Measurements from ENCODE around the gene FMN1. TPM values are rescaled to one million over a fixed set of nuclear protein-coding genes. Genes with fewer than 3 reads are reported as not detected.

FMN1 gene
- total and polyA plus RNA-seq, 2 of the 8 experiments (the other 6 are each of a cell fraction or from before 2014, with no cell fraction given): 0.27 to 3.7 TPM

- no peak overlapping the region for H3K4me3 ChIP-seq (ENCODE audit: extremely low read depth in 1 of 4, insufficient read depth in 2 of 4, low read depth in 3 of 4, low read length in 4 of 4)
- no peak overlapping the region for H4K91ac ChIP-seq (replicated peaks; ENCODE audit: insufficient read length, low read length)
- no peak overlapping the region for H3K4me2 ChIP-seq (ENCODE audit: insufficient read depth in 1 of 2, low read depth in 2 of 2, low read length in 2 of 2)
- ChIA-PET CTCF (ENCODE audit: partially characterized antibody) (interaction anchor here (0.9 to 2.4 kb wide), 4 partner anchors 11 to 121 kb away, joined by 3 to 8 read pairs (median 4); no protein-coding TSS in a partner anchor), POLR2A (ENCODE audit: partially characterized antibody) (no interaction called here)
- no peak overlapping the region for H3K23ac ChIP-seq (ENCODE audit: insufficient read length)
- no peaks in the 10 kb centered on the region for H3K79me2 ChIP-seq (ENCODE audit: control insufficient read depth in 1 of 2, insufficient read depth in 2 of 2, low read length in 2 of 2)
- H2BK15ac ChIP-seq (ENCODE audit: low read length): no peak overlapping the region
- H2AFZ ChIP-seq (ENCODE audit: low read length): no peak overlapping the region
- no peak overlapping the region for H4K5ac ChIP-seq (ENCODE audit: insufficient read length, low read depth, low read length)
- H2BK5ac ChIP-seq (ENCODE audit: low read depth, low read length): no peak overlapping the region
- no peaks in the 10 kb centered on the region for H3K36me3 ChIP-seq (ENCODE audit: control insufficient read depth in 2 of 4, insufficient read depth in 4 of 4, low read length in 3 of 4)
- H3K9me3 ChIP-seq (ENCODE audit: insufficient read depth in 2 of 2, low read depth in 1 of 2, low read length in 1 of 2): no peaks in the 10 kb centered on the region
- no peaks in the 10 kb centered on the region for H4K20me1 ChIP-seq (replicated peaks in 1 of 2; ENCODE audit: control insufficient read depth in 1 of 2, insufficient read depth in 2 of 2, low read length in 2 of 2)
- H2AK5ac ChIP-seq (ENCODE audit: low read depth, low read length): no peak overlapping the region
- no peak overlapping the region for H3K56ac ChIP-seq (replicated peaks; ENCODE audit: insufficient read length, low read depth, low read length)
- H3K79me1 ChIP-seq (ENCODE audit: low read depth, low read length): no peaks in the 10 kb centered on the region
- no peak overlapping the region for H2BK120ac ChIP-seq (replicated peaks; ENCODE audit: low read depth, low read length)
- no peak overlapping the region for H4K8ac ChIP-seq (ENCODE audit: extremely low read depth, insufficient read depth, low read length)
- H3K14ac ChIP-seq (ENCODE audit: insufficient read length): no peak overlapping the region
- no peak overlapping the region for H3K27ac ChIP-seq (ENCODE audit: low read depth, low read length)
- 95% methylated on average over 5 of the region's 5 CpGs; no CpG with 5 or more reads in 1 of the 2 experiments for WGBS, 2 experiments (ENCODE audit: extremely low coverage in 1 of 2, insufficient coverage in 1 of 2, insufficient read length in 1 of 2, insufficient replicate concordance in 2 of 2, low coverage in 1 of 2, low lambda C conversion rate in 2 of 2, missing lambda C conversion rate in 1 of 2)
- no peak overlapping the region for H3K18ac ChIP-seq (ENCODE audit: extremely low read depth, low read length)
- FAIRE-seq (no peak), DNase-seq (ENCODE audit: low read depth in 1 of 2, low spot score in 2 of 2) (no peak)
- H2BK12ac ChIP-seq (ENCODE audit: low read depth, low read length): no peak overlapping the region
- no peaks in the 10 kb centered on the region for H3K23me2 ChIP-seq (ENCODE audit: low read depth, low read length)
- H3K4ac ChIP-seq (replicated peaks; ENCODE audit: insufficient read length, low read depth, low read length): no peak overlapping the region
- no peak overlapping the region for H2BK20ac ChIP-seq (ENCODE audit: low read length)
- no peaks in the 10 kb centered on the region for H3K27me3 ChIP-seq (replicated peaks in 1 of 4; ENCODE audit: control insufficient read depth in 3 of 4, extremely low read depth in 1 of 4, insufficient read depth in 3 of 4, low read length in 3 of 4)
- no peak overlapping the region for H3K9ac ChIP-seq (replicated peaks in 1 of 4; ENCODE audit: extremely low read depth in 1 of 4, low read depth in 3 of 4, low read length in 3 of 4)
- H3K4me1 ChIP-seq (replicated peaks in 1 of 4; ENCODE audit: control insufficient read depth in 3 of 4, insufficient read depth in 4 of 4, low read length in 3 of 4): no peaks in the 10 kb centered on the region
- TF ChIP-seq MAX (IDR thresholded peaks at IDR 0.05) (no peak), BACH1 (IDR thresholded peaks at IDR 0.05; ENCODE audit: low read length) (no peak), RAD21 (IDR thresholded peaks at IDR 0.05 in 1 of 2, conservative IDR thresholded peaks at IDR 0.05 in 1 of 2; ENCODE audit: low read depth in 2 of 2, low read length in 2 of 2) (no peak), TBP (IDR thresholded peaks at IDR 0.05; ENCODE audit: low read depth, low read length) (no peak), SIX5 (IDR thresholded peaks at IDR 0.05; ENCODE audit: low read depth, low read length) (no peak), RNF2 (IDR thresholded peaks at IDR 0.05; ENCODE audit: borderline replicate concordance, low read depth, low read length, missing control alignments, poor library complexity, severe bottlenecking) (no peak), EP300 (IDR thresholded peaks at IDR 0.05; ENCODE audit: borderline replicate concordance in 1 of 2, low read depth in 2 of 2, low read length in 2 of 2) (no peak), GABPA (IDR thresholded peaks at IDR 0.05; ENCODE audit: borderline replicate concordance, insufficient read depth, low read length) (no peak), POLR2A (IDR thresholded peaks at IDR 0.05; ENCODE audit: control extremely low read depth in 1 of 2, low read depth in 2 of 2, low read length in 2 of 2) (no peak)
- TF ChIP-seq, protein P1, sequence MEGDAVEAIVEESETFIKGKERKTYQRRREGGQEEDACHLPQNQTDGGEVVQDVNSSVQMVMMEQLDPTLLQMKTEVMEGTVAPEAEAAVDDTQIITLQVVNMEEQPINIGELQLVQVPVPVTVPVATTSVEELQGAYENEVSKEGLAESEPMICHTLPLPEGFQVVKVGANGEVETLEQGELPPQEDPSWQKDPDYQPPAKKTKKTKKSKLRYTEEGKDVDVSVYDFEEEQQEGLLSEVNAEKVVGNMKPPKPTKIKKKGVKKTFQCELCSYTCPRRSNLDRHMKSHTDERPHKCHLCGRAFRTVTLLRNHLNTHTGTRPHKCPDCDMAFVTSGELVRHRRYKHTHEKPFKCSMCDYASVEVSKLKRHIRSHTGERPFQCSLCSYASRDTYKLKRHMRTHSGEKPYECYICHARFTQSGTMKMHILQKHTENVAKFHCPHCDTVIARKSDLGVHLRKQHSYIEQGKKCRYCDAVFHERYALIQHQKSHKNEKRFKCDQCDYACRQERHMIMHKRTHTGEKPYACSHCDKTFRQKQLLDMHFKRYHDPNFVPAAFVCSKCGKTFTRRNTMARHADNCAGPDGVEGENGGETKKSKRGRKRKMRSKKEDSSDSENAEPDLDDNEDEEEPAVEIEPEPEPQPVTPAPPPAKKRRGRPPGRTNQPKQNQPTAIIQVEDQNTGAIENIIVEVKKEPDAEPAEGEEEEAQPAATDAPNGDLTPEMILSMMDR (IDR thresholded peaks at IDR 0.05; ENCODE audit: control extremely low read depth in 1 of 3, insufficient read depth in 1 of 3, low read depth in 1 of 3, low read length in 3 of 3): no peak
Observed at GRCh38 chr15:32872621-32873283, 321.8 kb downstream of the FMN1 start.
